Gastrocnemius medialis (tissue), 4 donors: ENCODE data around the gene EOLA2.
"Not testable (repeated sequence)": the region's sequence is repeated elsewhere in the genome, so short reads cannot be mapped to it uniquely, and the experiment has no call there.

ENCODE experiments used
- CTCF ChIP-seq, 5 experiments: fragments of 450-650 bp in 3 of 5; fragments of 200-600 bp in 2 of 5; sonication (generic) in 2 of 5; IDR thresholded peaks in 4 of 5; conservative IDR thresholded peaks in 1 of 5; 1 replicate in 4 of 5; 2 replicates in 1 of 5; pipeline ENCODE4 v1.5.1; 2016 to 2019; ENCODE audit warnings: antibody characterized with exemption in 5 of 5, mild to moderate bottlenecking in 3 of 5, moderate library complexity in 3 of 5
- POLR2A ChIP-seq, 2 donors: fragments of 450-650 bp; IDR thresholded peaks; one replicate each; pipeline ENCODE4 v1.6.1; 2017; ENCODE audit warnings: antibody characterized with exemption in 2 of 2, mild to moderate bottlenecking in 2 of 2, moderate library complexity in 2 of 2

DNA sequence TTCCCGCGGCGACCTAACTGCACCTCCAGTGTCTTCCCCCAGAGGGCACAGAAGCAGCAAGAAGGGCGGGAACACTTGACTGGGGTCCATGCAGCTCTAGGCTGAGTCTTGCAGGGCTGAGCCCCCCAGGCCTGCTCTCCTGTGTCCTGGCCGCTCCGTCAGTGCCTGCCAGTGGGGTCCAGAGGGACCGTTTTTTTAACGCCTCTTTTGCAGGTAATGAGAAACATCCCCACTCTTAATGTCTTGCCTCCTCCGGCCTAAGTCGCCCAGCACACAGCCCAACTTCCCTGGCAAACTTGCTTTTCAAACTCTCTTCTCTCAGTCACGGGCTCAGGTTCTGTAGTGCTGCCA, 2.4 kb upstream of the EOLA2 start:
- TF ChIP-seq POLR2A (IDR thresholded peaks at IDR 0.05) = not testable (repeated sequence)
- TF ChIP-seq CTCF (IDR thresholded peaks at IDR 0.05 in 4 of 5, conservative IDR thresholded peaks at IDR 0.05 in 1 of 5) = peak; percentile 44 to 65 (median 57)
